Prostate gland (tissue), 2 donors: ENCODE measurements around the gene FBXO11.

ENCODE experiments used
- POLR2AphosphoS5 ChIP-seq: sonication (generic); formaldehyde crosslinking; IDR thresholded peaks from one replicate; pipeline ENCODE4 v1.6.1; 2017; ENCODE audit warnings: antibody characterized with exemption
- TF ChIP-seq, protein P1 (sequence below), 4 experiments: fragments of 200-600 bp in 2 of 4; fragments of 450-650 bp in 2 of 4; sonication (generic) in 2 of 4; IDR thresholded peaks; 1 replicate in 3 of 4; 2 replicates in 1 of 4; pipeline ENCODE4 v1.5.1; 2016 to 2019; ENCODE audit warnings: antibody characterized with exemption in 4 of 4, mild to moderate bottlenecking in 2 of 4, moderate library complexity in 2 of 4

DNA sequence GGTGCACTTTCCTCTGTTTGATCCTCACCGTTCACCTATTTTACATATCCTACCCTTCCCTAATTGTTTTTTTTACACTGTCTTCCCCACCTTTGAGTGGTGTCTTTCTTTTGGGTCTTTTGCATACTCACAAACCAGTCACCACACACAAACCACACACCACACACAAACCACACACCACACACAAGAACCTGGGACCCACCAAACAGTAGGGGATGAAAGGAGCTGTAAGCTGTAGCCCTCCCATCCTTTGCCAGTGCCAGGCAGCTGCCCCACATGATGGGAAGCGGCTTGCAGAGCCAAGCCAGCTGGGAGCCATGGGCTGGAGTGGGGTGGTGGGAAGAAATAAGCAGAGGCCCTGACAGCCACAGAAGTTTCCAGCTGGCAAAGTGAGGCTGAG lies 162.2 kb downstream of the FBXO11 start:
- TF ChIP-seq, protein P1, sequence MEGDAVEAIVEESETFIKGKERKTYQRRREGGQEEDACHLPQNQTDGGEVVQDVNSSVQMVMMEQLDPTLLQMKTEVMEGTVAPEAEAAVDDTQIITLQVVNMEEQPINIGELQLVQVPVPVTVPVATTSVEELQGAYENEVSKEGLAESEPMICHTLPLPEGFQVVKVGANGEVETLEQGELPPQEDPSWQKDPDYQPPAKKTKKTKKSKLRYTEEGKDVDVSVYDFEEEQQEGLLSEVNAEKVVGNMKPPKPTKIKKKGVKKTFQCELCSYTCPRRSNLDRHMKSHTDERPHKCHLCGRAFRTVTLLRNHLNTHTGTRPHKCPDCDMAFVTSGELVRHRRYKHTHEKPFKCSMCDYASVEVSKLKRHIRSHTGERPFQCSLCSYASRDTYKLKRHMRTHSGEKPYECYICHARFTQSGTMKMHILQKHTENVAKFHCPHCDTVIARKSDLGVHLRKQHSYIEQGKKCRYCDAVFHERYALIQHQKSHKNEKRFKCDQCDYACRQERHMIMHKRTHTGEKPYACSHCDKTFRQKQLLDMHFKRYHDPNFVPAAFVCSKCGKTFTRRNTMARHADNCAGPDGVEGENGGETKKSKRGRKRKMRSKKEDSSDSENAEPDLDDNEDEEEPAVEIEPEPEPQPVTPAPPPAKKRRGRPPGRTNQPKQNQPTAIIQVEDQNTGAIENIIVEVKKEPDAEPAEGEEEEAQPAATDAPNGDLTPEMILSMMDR (IDR thresholded peaks at IDR 0.05) = no peak
- no peak for TF ChIP-seq POLR2AphosphoS5
